BLaER1 (cell line): ENCODE results near the gene MAST3.

Experiments used
- H3K27ac ChIP-seq: shearing (Covaris generic); formaldehyde crosslinking; 2 replicates; pipeline ENCODE4 v1.8.1; 2022
- H3K27me3 ChIP-seq: shearing (Covaris generic); formaldehyde crosslinking; 2 replicates; pipeline ENCODE4 v1.8.1; 2022
- H3K36me3 ChIP-seq: shearing (Covaris generic); formaldehyde crosslinking; 2 replicates; pipeline ENCODE4 v1.8.1; 2022
- H3K4me1 ChIP-seq: shearing (Covaris generic); formaldehyde crosslinking; 2 replicates; pipeline ENCODE4 v1.8.1; 2022
- H3K4me2 ChIP-seq: shearing (Covaris generic); formaldehyde crosslinking; 2 replicates; pipeline ENCODE4 v1.8.1; 2022
- H3K4me3 ChIP-seq: shearing (Covaris generic); formaldehyde crosslinking; 2 replicates; pipeline ENCODE4 v1.8.1; 2022
- H3K9ac ChIP-seq: shearing (Covaris generic); formaldehyde crosslinking; 2 replicates; pipeline ENCODE4 v1.8.1; 2022
- H3K9me3 ChIP-seq: shearing (Covaris generic); formaldehyde crosslinking; 2 replicates; pipeline ENCODE4 v1.8.1; 2022
- H4K20me1 ChIP-seq: shearing (Covaris generic); formaldehyde crosslinking; 2 replicates; pipeline ENCODE4 v1.8.1; 2022
- Cebpa-rat ChIP-seq: shearing (Covaris generic); IDR thresholded peaks from 2 replicates; pipeline ENCODE4 v1.8.1; 2022

Gene MAST3

GRCh38 chr19:18185538-18185937, 88.0 kb downstream of the MAST3 start:
- TF ChIP-seq Cebpa-rat: no peak
- Histone ChIP-seq H3K4me2 (no peak overlapping the region), H3K27me3 (no peaks in the 10 kb centered on the region), H3K36me3 (no peaks in the 10 kb centered on the region), H3K9me3 (no peaks in the 10 kb centered on the region), H3K4me1 (peaks cover 15% of the 10 kb centered on the region), H4K20me1 (no peaks in the 10 kb centered on the region), H3K9ac (no peak overlapping the region), H3K27ac (no peak overlapping the region), H3K4me3 (no peak overlapping the region)

DNA sequence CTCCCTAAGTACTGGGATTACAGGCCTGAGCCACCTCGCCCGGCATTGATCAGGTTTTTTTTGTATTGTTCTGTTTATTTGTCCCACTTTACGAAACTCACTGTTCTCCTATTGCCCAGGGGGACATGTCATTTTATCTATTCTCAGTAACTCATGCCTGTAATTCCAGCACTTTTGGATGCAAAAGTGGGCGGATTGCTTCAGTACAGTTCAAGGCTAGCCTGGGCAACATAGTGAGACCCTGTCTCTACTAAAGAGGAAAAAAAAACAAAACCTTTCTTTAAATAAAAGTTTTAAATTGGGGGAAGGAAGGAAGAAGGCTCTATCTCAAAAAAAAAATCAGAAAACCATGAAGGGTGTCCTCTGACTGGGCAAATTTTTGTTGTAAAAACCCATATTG, 92.7 kb downstream of the MAST3 start:
- Histone ChIP-seq H3K9ac (no peak overlapping the region), H3K27ac (no peak overlapping the region)
- TF ChIP-seq Cebpa-rat: no peak

DNA sequence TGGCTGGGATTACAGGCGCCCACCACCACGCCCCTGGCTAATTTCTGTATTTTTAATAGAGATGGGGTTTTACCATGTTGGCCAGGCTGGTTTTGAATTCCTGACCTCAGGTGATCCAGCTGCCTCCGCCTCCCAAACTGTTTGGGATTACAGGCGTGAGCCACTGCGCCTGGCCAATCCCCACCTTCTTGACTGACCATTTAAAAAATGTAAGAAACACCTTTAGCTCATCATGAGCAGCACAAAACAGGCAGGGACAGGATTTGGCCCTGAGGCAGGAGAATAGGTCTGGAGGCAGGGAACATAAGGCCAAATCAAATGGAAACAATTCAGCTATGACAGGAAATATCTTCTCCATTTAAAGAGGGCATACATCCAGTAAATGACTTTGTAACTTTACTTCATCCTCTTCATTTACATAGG, 94.1 kb downstream of the MAST3 start:
- no peak for TF ChIP-seq Cebpa-rat
- peak overlapping the region; percentile 90 for H3K4me2 ChIP-seq
- H4K20me1 ChIP-seq: 0 out of 2 replicates have a peak, but pooled peaks cover 18% of the 10 kb centered on the region
- H3K36me3 ChIP-seq: peaks cover 10% of the 10 kb centered on the region
- no peaks in the 10 kb centered on the region for H3K9me3 ChIP-seq
- no peaks in the 10 kb centered on the region for H3K27me3 ChIP-seq
- peaks cover 47% of the 10 kb centered on the region for H3K4me1 ChIP-seq
- H3K27ac ChIP-seq: 0 out of 2 replicates have a peak overlapping the region, but pooled peaks have one; percentile 80
- H3K9ac ChIP-seq: peak overlapping the region; percentile 77; the same call in 1 of the 2 replicates
- H3K4me3 ChIP-seq: peak overlapping the region; percentile 85

More for the DNA sequence above, 92.7 kb downstream of the MAST3 start:
- Histone ChIP-seq H3K4me1 (peaks cover 34% of the 10 kb centered on the region), H3K9me3 (no peaks in the 10 kb centered on the region), H3K36me3 (no peaks in the 10 kb centered on the region), H3K4me2 (no peak overlapping the region), H3K4me3 (no peak overlapping the region), H3K27me3 (no peaks in the 10 kb centered on the region), H4K20me1 (0 out of 2 replicates have a peak, but pooled peaks cover 11% of the 10 kb centered on the region)

DNA sequence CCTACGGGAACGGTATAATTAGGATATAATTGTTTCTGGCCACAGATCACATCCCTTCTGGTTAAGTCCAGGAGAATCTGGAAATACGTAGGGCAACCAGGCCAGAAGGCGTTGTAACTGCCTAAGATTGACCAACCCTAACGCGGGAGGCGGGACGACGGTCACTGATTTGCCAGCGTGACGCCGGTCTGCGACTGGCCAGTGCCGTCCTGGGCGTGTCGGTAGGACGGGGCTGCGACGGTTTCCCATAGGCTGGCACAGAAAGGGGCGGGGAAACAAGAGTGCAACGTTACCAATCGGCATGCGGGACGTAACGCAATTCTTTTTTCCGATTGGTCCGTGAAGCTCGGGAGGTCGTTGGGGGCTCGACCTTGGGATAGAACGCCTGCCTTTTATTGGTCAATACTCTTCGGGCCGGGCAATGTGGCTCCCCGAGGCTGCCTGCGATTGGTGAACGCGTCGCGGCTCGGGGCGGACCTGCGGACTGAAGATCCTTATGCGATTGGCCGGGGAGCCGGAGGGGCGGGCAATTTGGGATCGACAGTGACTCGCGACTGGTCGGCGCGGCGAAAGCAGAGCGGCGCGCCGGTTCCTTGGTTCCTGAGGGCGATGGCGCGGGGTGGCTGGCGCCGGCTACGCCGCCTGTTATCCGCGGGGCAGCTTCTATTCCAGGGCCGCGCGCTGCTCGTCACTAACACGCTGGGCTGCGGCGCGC, 95.3 kb downstream of the MAST3 start, which contains the start of gene MPV17L2:
Gene MPV17L2 (plus strand): TSS at position 546 of the 715 bp plus-strand sequence. CDS start 64 bp downstream, at position 610.
- peak within 1 kb of the TSS; percentile 99 for H3K4me2 ChIP-seq
- H3K27ac ChIP-seq: peak within 1 kb of the TSS; percentile 80
- no peaks in the 10 kb centered on the region for H3K27me3 ChIP-seq
- peaks cover 47% of the 10 kb centered on the region for H3K4me1 ChIP-seq
- no peaks in the 10 kb centered on the region for H3K9me3 ChIP-seq
- TF ChIP-seq Cebpa-rat: no peak
- H3K36me3 ChIP-seq: peaks cover 20% of the 10 kb centered on the region
- H3K9ac ChIP-seq: peak within 1 kb of the TSS; percentile 83
- 0 out of 2 replicates have a peak, but pooled peaks cover 18% of the 10 kb centered on the region for H4K20me1 ChIP-seq
- peak within 1 kb of the TSS; percentile 85 for H3K4me3 ChIP-seq

- Histone ChIP-seq H3K36me3 (peaks cover 28% of the 10 kb centered on the region), H3K27ac (peak overlapping the region; percentile 76), H4K20me1 (0 out of 2 replicates have a peak, but pooled peaks cover 18% of the 10 kb centered on the region), H3K27me3 (no peaks in the 10 kb centered on the region), H3K4me2 (peak overlapping the region; percentile 99), H3K9ac (peak overlapping the region; percentile 83), H3K4me1 (peaks cover 47% of the 10 kb centered on the region), H3K4me3 (peak overlapping the region; percentile 85), H3K9me3 (no peaks in the 10 kb centered on the region)
- no peak for TF ChIP-seq Cebpa-rat
These were observed 96.0 kb downstream of the MAST3 start for GRCh38 chr19:18193388-18194180.

DNA sequence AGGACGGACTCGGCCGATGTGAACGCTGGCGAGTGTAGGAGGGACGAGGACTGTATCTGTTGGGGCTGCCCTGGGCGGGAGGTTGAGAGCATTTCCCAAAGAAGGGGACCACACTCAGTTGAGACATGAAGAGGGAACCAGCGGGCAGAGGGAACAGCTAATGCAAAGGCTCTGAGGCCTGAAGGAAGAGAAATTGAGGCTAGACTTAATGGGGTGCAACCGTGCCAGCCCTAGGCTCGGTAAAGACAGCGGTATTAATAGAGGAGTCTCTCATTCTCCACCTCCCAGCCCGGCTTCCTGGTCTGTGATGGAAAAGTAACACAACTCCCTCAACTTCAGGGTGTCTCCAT, 96.6 kb downstream of the MAST3 start:
- H3K27ac ChIP-seq: no peak overlapping the region

DNA sequence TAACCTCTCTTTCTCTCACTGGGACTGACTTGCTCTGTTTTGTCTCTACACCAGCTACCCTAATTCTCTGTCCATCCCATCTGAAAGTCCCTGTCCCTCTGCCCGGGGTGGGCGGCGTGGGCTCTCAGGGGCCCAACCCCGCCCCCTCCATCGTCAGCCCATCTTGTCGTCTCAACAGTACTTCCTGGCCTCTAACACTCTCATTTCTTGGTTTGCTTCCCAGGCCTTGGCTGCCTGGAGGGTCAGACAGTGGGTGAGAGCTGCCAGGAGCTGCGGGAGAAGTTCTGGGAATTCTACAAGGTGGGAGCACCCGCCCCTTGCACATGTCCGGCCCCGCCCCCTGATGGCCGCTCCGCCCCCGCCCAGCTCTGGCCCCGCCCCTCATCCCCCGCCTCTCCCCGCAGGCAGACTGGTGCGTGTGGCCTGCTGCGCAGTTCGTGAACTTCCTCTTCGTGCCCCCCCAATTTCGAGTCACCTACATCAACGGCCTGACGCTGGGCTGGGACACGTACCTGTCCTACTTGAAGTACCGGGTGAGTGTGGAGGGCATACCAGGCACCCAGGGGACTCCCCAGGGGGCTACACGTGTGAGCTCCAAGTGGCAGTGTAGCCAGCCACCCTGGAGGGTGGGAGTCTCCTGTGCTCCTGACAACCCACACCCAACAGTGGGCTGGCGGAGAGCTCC, 97.1 kb downstream of the MAST3 start:
- peaks cover 39% of the 10 kb centered on the region for H3K36me3 ChIP-seq
- H3K27ac ChIP-seq: no peak overlapping the region
- H3K9me3 ChIP-seq: no peaks in the 10 kb centered on the region
- no peak for TF ChIP-seq Cebpa-rat
- peaks cover 47% of the 10 kb centered on the region for H3K4me1 ChIP-seq
- H3K27me3 ChIP-seq: no peaks in the 10 kb centered on the region
- H4K20me1 ChIP-seq: 0 out of 2 replicates have a peak, but pooled peaks cover 18% of the 10 kb centered on the region
- H3K9ac ChIP-seq: no peak overlapping the region; the same call in 1 of the 2 replicates
- peak overlapping the region; percentile 85; the same call in 1 of the 2 replicates for H3K4me3 ChIP-seq
- H3K4me2 ChIP-seq: peak overlapping the region; percentile 99

More for the DNA sequence above, 96.6 kb downstream of the MAST3 start:
- H3K4me3 ChIP-seq: peak overlapping the region; percentile 85
- no peaks in the 10 kb centered on the region for H3K27me3 ChIP-seq
- peak overlapping the region; percentile 99 for H3K4me2 ChIP-seq
- H3K9ac ChIP-seq: peak overlapping the region; percentile 83; the same call in 1 of the 2 replicates
- H3K9me3 ChIP-seq: no peaks in the 10 kb centered on the region
- H4K20me1 ChIP-seq: 0 out of 2 replicates have a peak, but pooled peaks cover 18% of the 10 kb centered on the region
- no peak for TF ChIP-seq Cebpa-rat
- H3K4me1 ChIP-seq: peaks cover 47% of the 10 kb centered on the region
- H3K36me3 ChIP-seq: peaks cover 33% of the 10 kb centered on the region

DNA sequence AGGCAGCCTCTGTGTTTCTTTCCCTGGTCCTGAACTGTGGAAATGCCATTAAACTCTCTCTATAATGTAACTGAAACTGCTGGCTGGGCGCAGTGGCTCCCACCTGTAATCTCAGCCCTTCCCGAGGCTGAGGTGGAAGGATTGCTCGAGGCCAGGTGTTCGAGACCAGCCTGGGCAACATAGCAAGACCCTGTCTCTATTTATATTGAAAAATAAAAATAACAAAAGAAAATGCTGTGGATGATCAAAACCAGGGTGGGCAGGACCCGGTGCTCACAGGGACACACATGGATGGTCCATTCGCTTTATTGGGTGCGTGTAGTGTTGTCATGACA, 98.9 kb downstream of the MAST3 start:
- H3K9me3 ChIP-seq: no peaks in the 10 kb centered on the region
- no peak for TF ChIP-seq Cebpa-rat
- no peaks in the 10 kb centered on the region for H3K27me3 ChIP-seq
- peaks cover 21% of the 10 kb centered on the region; the same call in 1 of the 2 replicates for H4K20me1 ChIP-seq
- peak overlapping the region; percentile 55; the same call in 1 of the 2 replicates for H3K9ac ChIP-seq
- H3K36me3 ChIP-seq: peaks cover 52% of the 10 kb centered on the region
- H3K4me1 ChIP-seq: peaks cover 47% of the 10 kb centered on the region
- 0 out of 2 replicates have a peak overlapping the region, but pooled peaks have one; percentile 38 for H3K27ac ChIP-seq
- no peak overlapping the region for H3K4me3 ChIP-seq
- peak overlapping the region; percentile 71 for H3K4me2 ChIP-seq

GRCh38 chr19:18197306-18197705, 99.7 kb downstream of the MAST3 start:
- no peak overlapping the region for H3K4me2 ChIP-seq
- peaks cover 49% of the 10 kb centered on the region for H3K4me1 ChIP-seq
- TF ChIP-seq Cebpa-rat: no peak
- H3K36me3 ChIP-seq: peaks cover 60% of the 10 kb centered on the region
- peaks cover 29% of the 10 kb centered on the region for H4K20me1 ChIP-seq
- no peak overlapping the region for H3K27ac ChIP-seq
- H3K4me3 ChIP-seq: no peak overlapping the region
- H3K27me3 ChIP-seq: no peaks in the 10 kb centered on the region
- no peak overlapping the region for H3K9ac ChIP-seq
- H3K9me3 ChIP-seq: no peaks in the 10 kb centered on the region
